Uterus (tissue), 4 donors: ENCODE data around the gene USP34. TPM values are rescaled to one million over a fixed set of nuclear protein-coding genes. Genes with fewer than 3 reads are reported as not detected.

ENCODE experiments used
- DNase-seq, 2 donors: peaks; one replicate each; pipeline ENCODE4 v3.0.0-alpha.2; 2019 to 2020
- H3K27ac ChIP-seq, 2 donors: fragments of 200-600 bp; sonication (generic); 1 replicate in 1 of 2; 2 replicates in 1 of 2; pipeline ENCODE4 v1.5.1; 2016 to 2018
- H3K27me3 ChIP-seq, 2 donors: fragments of 200-600 bp; sonication (generic); one replicate each; pipeline ENCODE4 v1.5.1; 2018 to 2019; ENCODE audit warnings: control low read depth in 1 of 2
- H3K36me3 ChIP-seq, 2 donors: fragments of 200-600 bp; sonication (generic); one replicate each; pipeline ENCODE4 v1.5.1; 2019; ENCODE audit warnings: control low read depth in 1 of 2
- H3K4me1 ChIP-seq, 2 donors: fragments of 200-600 bp; sonication (generic); one replicate each; pipeline ENCODE4 v1.5.1; 2018 to 2019; ENCODE audit warnings: control low read depth in 1 of 2
- H3K4me3 ChIP-seq, 2 donors: fragments of 200-600 bp; sonication (generic); 1 replicate in 1 of 2; 2 replicates in 1 of 2; pipeline ENCODE4 v1.5.1; 2018 to 2019; ENCODE audit warnings: mild to moderate bottlenecking in 1 of 2
- H3K9me3 ChIP-seq, 2 donors: fragments of 200-600 bp; sonication (generic); one replicate each; pipeline ENCODE4 v1.5.1; 2019; ENCODE audit warnings: control low read depth in 1 of 2
- CTCF ChIP-seq, 4 experiments: fragments of 200-600 bp in 2 of 4; fragments of 450-650 bp in 2 of 4; sonication (generic) in 2 of 4; IDR thresholded peaks; one replicate each; pipeline ENCODE4 v1.5.1; 2016 to 2019; ENCODE audit warnings: antibody characterized with exemption in 4 of 4, mild to moderate bottlenecking in 2 of 4, moderate library complexity in 1 of 4
- POLR2A ChIP-seq, 2 donors: fragments of 450-650 bp; IDR thresholded peaks; one replicate each; pipeline ENCODE4 v1.6.1; 2016; ENCODE audit warnings: antibody characterized with exemption in 2 of 2, mild to moderate bottlenecking in 1 of 2, moderate library complexity in 1 of 2
- intact Hi-C: fragments of 100-400 bp; cut with DNase I; formaldehyde crosslinking; loops from one replicate; pipeline ENCODE4 v1.15.1; 2023; ENCODE audit warnings: low total_unique reads
- total RNA-seq, 4 donors: library from RNA; depleted of rRNA in 3 of 4; stranded (reverse); fragments of >200 nt in 3 of 4; gene quantifications; one replicate each; pipeline versions ENCODE4 v1.1.0 to v1.2.4, GENCODE V29; 2014 to 2023
- donor health status: DM: yes; HTN: yes; CAD: no.

The USP34 gene
- total RNA-seq, 4 donors from 2014 or later, result 93.8 to 246 (median 184) TPM

GRCh38 chr2:61221819-61222218 lies 249.1 kb downstream of the USP34 start:
- Histone ChIP-seq H3K27ac (no peak overlapping the region), H3K4me1 (no peaks in the 10 kb centered on the region), H3K9me3 (no peaks in the 10 kb centered on the region), H3K36me3 (no peaks in the 10 kb centered on the region), H3K27me3 (no peaks in the 10 kb centered on the region), H3K4me3 (no peak overlapping the region)
- no peak for TF ChIP-seq CTCF (IDR thresholded peaks at IDR 0.05)
- DNase-seq, result no peak
- intact Hi-C loops, result no loop called here

GRCh38 chr2:61220768-61221167 lies 250.1 kb downstream of the USP34 start:
- Histone ChIP-seq H3K9me3 (no peaks in the 10 kb centered on the region), H3K4me1 (no peaks in the 10 kb centered on the region), H3K36me3 (no peaks in the 10 kb centered on the region), H3K27ac (no peak overlapping the region), H3K27me3 (no peaks in the 10 kb centered on the region), H3K4me3 (no peak overlapping the region)
- intact Hi-C loops, result no loop called here
- TF ChIP-seq CTCF (IDR thresholded peaks at IDR 0.05) (no peak), POLR2A (IDR thresholded peaks at IDR 0.05) (no peak)
- DNase-seq, result no peak

GRCh38 chr2:61218817-61219170 lies 252.1 kb downstream of the USP34 start:
- Histone ChIP-seq H3K9me3 (no peaks in the 10 kb centered on the region), H3K4me1 (peaks cover 0 to 4% of the 10 kb centered on the region in 2 donors), H3K36me3 (no peaks in the 10 kb centered on the region), H3K4me3 (no peak overlapping the region), H3K27me3 (no peaks in the 10 kb centered on the region), H3K27ac (no peak overlapping the region)
- no peak for DNase-seq
- intact Hi-C loops, result no loop called here
- TF ChIP-seq CTCF (IDR thresholded peaks at IDR 0.05) (no peak), POLR2A (IDR thresholded peaks at IDR 0.05) (no peak)

- Histone ChIP-seq H3K27ac (no peak overlapping the region), H3K27me3 (no peaks in the 10 kb centered on the region), H3K9me3 (no peaks in the 10 kb centered on the region), H3K4me1 (peaks cover 0 to 4% of the 10 kb centered on the region in 2 donors), H3K36me3 (no peaks in the 10 kb centered on the region), H3K4me3 (no peak overlapping the region)
- no peak for DNase-seq
- intact Hi-C loops, result no loop called here
- TF ChIP-seq CTCF (IDR thresholded peaks at IDR 0.05) (no peak), POLR2A (IDR thresholded peaks at IDR 0.05) (no peak)
Observed at GRCh38 chr2:61218076-61218816, 252.6 kb downstream of the USP34 start.

GRCh38 chr2:61214171-61214570 lies 256.7 kb downstream of the USP34 start:
- Histone ChIP-seq H3K27me3 (no peaks in the 10 kb centered on the region), H3K4me3 (no peak overlapping the region), H3K36me3 (no peaks in the 10 kb centered on the region), H3K27ac (peak overlapping the region in 1 of 2 donors; percentile 50), H3K9me3 (no peaks in the 10 kb centered on the region), H3K4me1 (peaks cover 0 to 4% of the 10 kb centered on the region in 2 donors)
- TF ChIP-seq CTCF (IDR thresholded peaks at IDR 0.05), result no peak
- no peak for TF ChIP-seq POLR2A (IDR thresholded peaks at IDR 0.05)
- no peak for DNase-seq
- intact Hi-C loops, result no loop called here
